B cell (primary cell): ENCODE data around the gene PRKN.

Source experiments
- EZH2 ChIP-seq: IDR thresholded peaks from 2 replicates; pipeline ENCODE4 v1.6.1; 2012; ENCODE audit warnings: borderline replicate concordance, low read depth, mild to moderate bottlenecking, moderate library complexity, low read length; ENCODE audit not compliant: insufficient read depth, poor library complexity, severe bottlenecking
- TF ChIP-seq, protein P1 (sequence below): fragments of 200-600 bp; IDR thresholded peaks from one replicate; pipeline ENCODE4 v1.8.0; 2022; ENCODE audit warnings: antibody characterized with exemption, mild to moderate bottlenecking

DNA sequence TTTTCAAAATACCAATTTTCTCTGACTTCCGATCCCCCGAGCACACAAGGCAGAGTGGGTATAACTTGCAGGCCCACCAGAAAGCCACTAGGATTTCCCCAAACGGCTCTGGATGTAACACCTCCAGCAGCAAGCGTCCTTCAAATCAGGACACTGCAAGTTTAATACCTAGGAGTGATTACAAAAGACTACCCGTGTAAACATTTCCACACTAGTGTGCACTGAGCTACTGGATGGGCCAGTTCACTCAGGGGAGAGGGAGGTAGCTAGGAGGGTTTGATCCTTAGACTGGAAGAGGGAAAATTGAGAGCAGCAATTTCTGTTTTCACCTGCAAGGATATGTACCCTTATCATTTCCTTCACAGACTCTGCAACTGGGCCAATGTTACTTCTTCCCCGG is 1361.9 kb downstream of the PRKN start:
- TF ChIP-seq, protein P1, sequence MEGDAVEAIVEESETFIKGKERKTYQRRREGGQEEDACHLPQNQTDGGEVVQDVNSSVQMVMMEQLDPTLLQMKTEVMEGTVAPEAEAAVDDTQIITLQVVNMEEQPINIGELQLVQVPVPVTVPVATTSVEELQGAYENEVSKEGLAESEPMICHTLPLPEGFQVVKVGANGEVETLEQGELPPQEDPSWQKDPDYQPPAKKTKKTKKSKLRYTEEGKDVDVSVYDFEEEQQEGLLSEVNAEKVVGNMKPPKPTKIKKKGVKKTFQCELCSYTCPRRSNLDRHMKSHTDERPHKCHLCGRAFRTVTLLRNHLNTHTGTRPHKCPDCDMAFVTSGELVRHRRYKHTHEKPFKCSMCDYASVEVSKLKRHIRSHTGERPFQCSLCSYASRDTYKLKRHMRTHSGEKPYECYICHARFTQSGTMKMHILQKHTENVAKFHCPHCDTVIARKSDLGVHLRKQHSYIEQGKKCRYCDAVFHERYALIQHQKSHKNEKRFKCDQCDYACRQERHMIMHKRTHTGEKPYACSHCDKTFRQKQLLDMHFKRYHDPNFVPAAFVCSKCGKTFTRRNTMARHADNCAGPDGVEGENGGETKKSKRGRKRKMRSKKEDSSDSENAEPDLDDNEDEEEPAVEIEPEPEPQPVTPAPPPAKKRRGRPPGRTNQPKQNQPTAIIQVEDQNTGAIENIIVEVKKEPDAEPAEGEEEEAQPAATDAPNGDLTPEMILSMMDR: no peak
- TF ChIP-seq EZH2: no peak
